Astrocyte (in vitro differentiated cells and primary cell): ENCODE results near the gene ITGBL1. TPM values are rescaled to one million over a fixed set of nuclear protein-coding genes. Genes with fewer than 3 reads are reported as not detected.

ENCODE experiments used
- DNase-seq: peaks from one replicate; pipeline ENCODE4 v3.0.0-alpha.2; 2010; ENCODE audit warnings: low read depth
- FAIRE-seq: peaks from 2 replicates; lab custom pipeline; 2011; peaks lifted over from hg19 to GRCh38; lab: Jason Lieb, UNC
- H2AFZ ChIP-seq: 2 replicates; pipeline ENCODE4 v1.6.0; 2012; ENCODE audit warnings: low read depth, low read length, inconsistent platforms
- H3K27ac ChIP-seq: 2 replicates; pipeline ENCODE4 v1.5.1; 2011; ENCODE audit warnings: low read depth, low read length, inconsistent platforms
- H3K27me3 ChIP-seq: 2 replicates; pipeline ENCODE4 v1.6.0; 2011; ENCODE audit warnings: low read length, inconsistent platforms; ENCODE audit not compliant: insufficient read depth
- H3K36me3 ChIP-seq: 2 replicates; pipeline ENCODE4 v1.5.1; 2011; ENCODE audit warnings: low read length, inconsistent platforms; ENCODE audit not compliant: insufficient read depth
- H3K4me1 ChIP-seq: 2 replicates; pipeline ENCODE4 v1.5.1; 2011; ENCODE audit warnings: low read length, inconsistent platforms; ENCODE audit not compliant: insufficient read depth
- H3K4me2 ChIP-seq: 2 replicates; pipeline ENCODE4 v1.6.0; 2012; ENCODE audit warnings: low read length, inconsistent platforms
- H3K4me3 ChIP-seq: 2 replicates; pipeline ENCODE4 v1.5.1; 2011; ENCODE audit warnings: low read depth, mild to moderate bottlenecking, low read length, inconsistent platforms; ENCODE audit not compliant: insufficient read depth
- H3K79me2 ChIP-seq: 2 replicates; pipeline ENCODE4 v1.6.0; 2012; ENCODE audit warnings: mild to moderate bottlenecking, low read length, inconsistent platforms; ENCODE audit not compliant: insufficient read depth
- H3K9ac ChIP-seq: 2 replicates; pipeline ENCODE4 v1.6.0; 2012; ENCODE audit warnings: mild to moderate bottlenecking, low read length, inconsistent platforms
- H3K9me3 ChIP-seq: 2 replicates; pipeline ENCODE4 v1.5.1; 2012; ENCODE audit warnings: low read depth, mild to moderate bottlenecking, low read length, inconsistent platforms; ENCODE audit not compliant: insufficient read depth
- H4K20me1 ChIP-seq: 2 replicates; pipeline ENCODE4 v1.6.0; 2012; ENCODE audit warnings: low read length, inconsistent platforms; ENCODE audit not compliant: insufficient read depth
- H3K27ac Mint-ChIP-seq: one replicate; pipeline ENCODE4 v1.8.0; 2021; ENCODE audit warnings: mild to moderate bottlenecking, mixed read lengths; ENCODE audit not compliant: unreplicated experiment
- H3K27me3 Mint-ChIP-seq: one replicate; pipeline ENCODE4 v1.8.0; 2021; ENCODE audit warnings: low read depth, mixed read lengths; ENCODE audit not compliant: unreplicated experiment
- H3K36me3 Mint-ChIP-seq: one replicate; pipeline ENCODE4 v1.8.0; 2021; ENCODE audit warnings: low read depth, mixed read lengths; ENCODE audit not compliant: unreplicated experiment
- H3K4me1 Mint-ChIP-seq: one replicate; pipeline ENCODE4 v1.8.0; 2021; ENCODE audit warnings: low read depth, mixed read lengths; ENCODE audit not compliant: unreplicated experiment
- H3K4me3 Mint-ChIP-seq: one replicate; pipeline ENCODE4 v1.8.0; 2021; ENCODE audit warnings: mild to moderate bottlenecking, moderate library complexity, mixed read lengths; ENCODE audit not compliant: unreplicated experiment
- H3K9me3 Mint-ChIP-seq: one replicate; pipeline ENCODE4 v1.8.0; 2021; ENCODE audit warnings: mild to moderate bottlenecking, mixed read lengths; ENCODE audit not compliant: unreplicated experiment
- EZH2 ChIP-seq: IDR thresholded peaks from 2 replicates; pipeline ENCODE4 v1.6.1; 2012; ENCODE audit warnings: mild to moderate bottlenecking, low read length, inconsistent platforms; ENCODE audit not compliant: insufficient read depth
- total RNA-seq: library from RNA; stranded (reverse); gene quantifications from 2 replicates; pipeline ENCODE4 v1.2.1, GENCODE V29; 2021
- TF ChIP-seq, protein P1 (sequence below): IDR thresholded peaks from 2 replicates; pipeline ENCODE4 v1.5.1; 2011; ENCODE audit warnings: low read depth, mild to moderate bottlenecking, inconsistent platforms, low read length, moderate library complexity; ENCODE audit not compliant: insufficient read depth

Gene ITGBL1
- total RNA-seq, 1 donor from 2014 or later = 0.14 TPM

DNA sequence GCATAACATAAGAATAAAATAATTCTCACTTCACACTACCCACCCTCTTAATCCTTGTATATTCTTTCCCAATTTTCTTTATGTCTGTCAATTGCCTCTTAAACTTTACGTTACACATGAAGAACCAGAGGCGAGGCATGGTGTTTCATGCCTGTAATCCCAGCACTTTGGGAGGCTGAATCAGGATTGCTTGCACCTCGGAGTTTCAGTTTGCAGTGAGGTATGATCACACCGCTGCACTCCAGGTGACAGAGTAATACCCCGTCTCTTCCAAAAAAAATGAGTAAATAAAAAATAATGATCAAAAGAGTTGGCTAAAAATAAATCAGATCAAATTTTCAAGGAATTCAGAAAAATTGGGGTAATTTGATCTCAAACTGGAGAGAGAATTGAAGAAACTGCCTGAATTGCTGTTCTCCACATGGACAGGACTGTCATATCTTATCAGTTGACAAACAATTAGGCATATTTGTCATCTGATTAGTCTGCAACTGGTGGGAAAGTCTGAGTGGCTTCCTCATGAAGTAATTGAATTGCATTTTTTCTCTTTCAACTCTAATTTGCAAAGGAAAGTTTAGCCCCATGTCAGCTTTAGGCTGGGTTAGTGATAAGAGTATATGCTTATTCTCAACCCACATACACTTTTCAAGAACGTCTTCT is 302.9 kb downstream of the ITGBL1 start:
- no peak for TF ChIP-seq EZH2
- TF ChIP-seq, protein P1, sequence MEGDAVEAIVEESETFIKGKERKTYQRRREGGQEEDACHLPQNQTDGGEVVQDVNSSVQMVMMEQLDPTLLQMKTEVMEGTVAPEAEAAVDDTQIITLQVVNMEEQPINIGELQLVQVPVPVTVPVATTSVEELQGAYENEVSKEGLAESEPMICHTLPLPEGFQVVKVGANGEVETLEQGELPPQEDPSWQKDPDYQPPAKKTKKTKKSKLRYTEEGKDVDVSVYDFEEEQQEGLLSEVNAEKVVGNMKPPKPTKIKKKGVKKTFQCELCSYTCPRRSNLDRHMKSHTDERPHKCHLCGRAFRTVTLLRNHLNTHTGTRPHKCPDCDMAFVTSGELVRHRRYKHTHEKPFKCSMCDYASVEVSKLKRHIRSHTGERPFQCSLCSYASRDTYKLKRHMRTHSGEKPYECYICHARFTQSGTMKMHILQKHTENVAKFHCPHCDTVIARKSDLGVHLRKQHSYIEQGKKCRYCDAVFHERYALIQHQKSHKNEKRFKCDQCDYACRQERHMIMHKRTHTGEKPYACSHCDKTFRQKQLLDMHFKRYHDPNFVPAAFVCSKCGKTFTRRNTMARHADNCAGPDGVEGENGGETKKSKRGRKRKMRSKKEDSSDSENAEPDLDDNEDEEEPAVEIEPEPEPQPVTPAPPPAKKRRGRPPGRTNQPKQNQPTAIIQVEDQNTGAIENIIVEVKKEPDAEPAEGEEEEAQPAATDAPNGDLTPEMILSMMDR = no peak
- H3K79me2 ChIP-seq = no peaks in the 10 kb centered on the region
- H4K20me1 ChIP-seq = no peaks in the 10 kb centered on the region
- H3K9ac ChIP-seq = no peak overlapping the region
- H3K9me3 ChIP-seq = no peaks in the 10 kb centered on the region
- Mint-ChIP-seq H3K27ac (peak overlapping the region; percentile 26), H3K4me1 (peaks cover 14% of the 10 kb centered on the region), H3K4me3 (no peak overlapping the region), H3K27me3 (no peaks in the 10 kb centered on the region), H3K36me3 (no peaks in the 10 kb centered on the region), H3K9me3 (no peaks in the 10 kb centered on the region)
- H3K27ac ChIP-seq = no peak overlapping the region
- no peaks in the 10 kb centered on the region for H3K36me3 ChIP-seq
- no peaks in the 10 kb centered on the region for H3K4me1 ChIP-seq
- no peak overlapping the region for H3K4me3 ChIP-seq
- no peak overlapping the region for H2AFZ ChIP-seq
- DNase-seq (peak; percentile 19), FAIRE-seq (no peak)
- peaks cover 3% of the 10 kb centered on the region for H3K27me3 ChIP-seq
- no peak overlapping the region for H3K4me2 ChIP-seq

DNA sequence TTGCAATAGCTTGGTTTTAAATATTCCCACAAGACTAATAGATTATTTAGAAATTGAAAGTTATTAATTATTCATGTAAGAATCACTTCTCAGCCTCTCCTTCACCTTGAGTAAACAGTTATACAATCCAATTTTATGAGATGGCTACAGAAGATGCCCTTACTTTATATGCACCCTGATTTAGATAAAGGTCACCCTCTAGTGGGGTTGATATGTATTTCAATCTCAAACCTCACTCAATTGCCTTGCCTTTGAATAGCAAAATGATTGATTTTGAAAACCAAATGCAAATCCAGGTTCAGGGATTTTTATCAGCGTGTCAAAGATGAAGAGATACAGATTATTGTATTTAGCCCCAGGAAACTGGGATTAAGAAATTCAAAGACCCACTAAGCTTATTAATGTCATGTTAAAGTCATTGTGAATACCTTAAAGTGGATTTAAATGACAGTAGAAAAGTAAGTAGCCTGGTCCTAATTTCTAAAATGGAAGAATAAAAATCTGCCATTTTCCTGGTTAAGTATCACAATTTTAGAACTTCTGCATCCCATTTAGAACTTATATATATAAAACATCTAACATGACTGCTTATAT is 305.1 kb downstream of the ITGBL1 start:
- Histone ChIP-seq H3K9me3 (no peaks in the 10 kb centered on the region), H3K4me2 (no peak overlapping the region), H2AFZ (no peak overlapping the region), H3K27ac (no peak overlapping the region), H3K4me3 (no peak overlapping the region), H3K27me3 (peaks cover 3% of the 10 kb centered on the region), H3K79me2 (no peaks in the 10 kb centered on the region), H4K20me1 (no peaks in the 10 kb centered on the region), H3K36me3 (no peaks in the 10 kb centered on the region), H3K9ac (no peak overlapping the region), H3K4me1 (no peaks in the 10 kb centered on the region)
- no peak for FAIRE-seq
- peaks cover 13% of the 10 kb centered on the region for H3K4me1 Mint-ChIP-seq
- no peak overlapping the region for H3K4me3 Mint-ChIP-seq
- TF ChIP-seq, protein P1 = peak; percentile 50
- TF ChIP-seq EZH2 = no peak
- H3K9me3 Mint-ChIP-seq = no peaks in the 10 kb centered on the region
- no peaks in the 10 kb centered on the region for H3K36me3 Mint-ChIP-seq
- H3K27ac Mint-ChIP-seq = no peak overlapping the region
- no peaks in the 10 kb centered on the region for H3K27me3 Mint-ChIP-seq
- DNase-seq = peak; percentile 14

DNA sequence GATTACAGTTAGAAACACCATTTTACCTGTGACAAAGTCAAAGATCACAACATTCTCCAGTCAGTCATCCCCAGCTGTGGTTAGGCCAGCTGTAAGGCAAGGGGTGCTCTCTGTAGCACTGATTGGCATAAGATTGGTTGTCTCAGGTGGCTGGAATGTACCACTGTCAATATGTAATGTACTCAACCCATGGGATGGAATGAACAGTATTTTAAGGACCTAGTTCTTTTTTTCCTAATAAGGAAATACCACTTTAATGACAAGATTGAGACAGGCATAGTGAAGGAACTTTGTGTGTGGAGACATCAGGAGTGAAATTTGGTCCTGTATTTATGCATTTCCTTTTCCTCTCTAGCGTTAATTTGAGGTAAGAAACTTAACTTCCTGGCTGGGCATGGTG is 310.7 kb downstream of the ITGBL1 start:
- H3K9me3 ChIP-seq = no peaks in the 10 kb centered on the region
- H3K27ac ChIP-seq = no peak overlapping the region
- Mint-ChIP-seq H3K9me3 (peaks cover 2% of the 10 kb centered on the region), H3K4me1 (peaks cover 14% of the 10 kb centered on the region), H3K36me3 (no peaks in the 10 kb centered on the region), H3K4me3 (no peak overlapping the region), H3K27ac (peak overlapping the region; percentile 88), H3K27me3 (no peaks in the 10 kb centered on the region)
- no peaks in the 10 kb centered on the region for H3K4me1 ChIP-seq
- peak; percentile 1 for DNase-seq
- H3K9ac ChIP-seq = no peak overlapping the region
- no peaks in the 10 kb centered on the region for H4K20me1 ChIP-seq
- H3K79me2 ChIP-seq = no peaks in the 10 kb centered on the region
- no peak overlapping the region for H3K4me2 ChIP-seq
- H2AFZ ChIP-seq = no peak overlapping the region
- TF ChIP-seq, protein P1 = no peak
- no peak for TF ChIP-seq EZH2
- H3K36me3 ChIP-seq = no peaks in the 10 kb centered on the region
- H3K27me3 ChIP-seq = peaks cover 3% of the 10 kb centered on the region
- no peak overlapping the region for H3K4me3 ChIP-seq
- FAIRE-seq = peak; percentile 20
